GM15510 (cell line): Measurements from ENCODE around the gene NCKAP5.

Experiments used
- POLR2A ChIP-seq: IDR thresholded peaks from 3 replicates; pipeline ENCODE4 v1.6.1; 2011; ENCODE audit warnings: borderline replicate concordance; ENCODE audit not compliant: insufficient read length; ENCODE audit errors: extremely low read depth

Gene NCKAP5

GRCh38 chr2:133415210-133415876, 152.9 kb downstream of the NCKAP5 start:
- TF ChIP-seq POLR2A, result no peak

- TF ChIP-seq POLR2A, result no peak
Measured at GRCh38 chr2:133414486-133415209, 153.6 kb downstream of the NCKAP5 start.

GRCh38 chr2:133413863-133414262, 154.4 kb downstream of the NCKAP5 start:
- no peak for TF ChIP-seq POLR2A

GRCh38 chr2:133412694-133413093, 155.6 kb downstream of the NCKAP5 start:
- no peak for TF ChIP-seq POLR2A

GRCh38 chr2:133411857-133412256, 156.4 kb downstream of the NCKAP5 start:
- TF ChIP-seq POLR2A, result no peak

GRCh38 chr2:133411101-133411500, 157.2 kb downstream of the NCKAP5 start:
- no peak for TF ChIP-seq POLR2A

- no peak for TF ChIP-seq POLR2A
Measured at GRCh38 chr2:133409581-133410285, 158.5 kb downstream of the NCKAP5 start.

GRCh38 chr2:133408671-133409070, 159.6 kb downstream of the NCKAP5 start:
- no peak for TF ChIP-seq POLR2A

- no peak for TF ChIP-seq POLR2A
Measured at GRCh38 chr2:133407341-133407740, 160.9 kb downstream of the NCKAP5 start.

GRCh38 chr2:133405252-133405651, 163.0 kb downstream of the NCKAP5 start:
- TF ChIP-seq POLR2A, result no peak

- TF ChIP-seq POLR2A, result no peak
Measured at GRCh38 chr2:133400411-133400810, 167.9 kb downstream of the NCKAP5 start.

GRCh38 chr2:133393895-133394294, 174.4 kb downstream of the NCKAP5 start:
- no peak for TF ChIP-seq POLR2A

GRCh38 chr2:133390156-133390555, 178.1 kb downstream of the NCKAP5 start:
- no peak for TF ChIP-seq POLR2A

GRCh38 chr2:133389569-133389968, 178.7 kb downstream of the NCKAP5 start:
- TF ChIP-seq POLR2A, result no peak

- TF ChIP-seq POLR2A, result no peak
Measured at GRCh38 chr2:133382566-133382965, 185.7 kb downstream of the NCKAP5 start.
